Gastrocnemius medialis (tissue), 4 donors: Measurements from ENCODE around the gene SEPTIN2. TPM values are rescaled to one million over a fixed set of nuclear protein-coding genes. Genes with fewer than 3 reads are reported as not detected.

Source experiments
- ATAC-seq, 2 donors: fragments of 150-250 bp; one replicate each; pipeline ENCODE4 v1.9.1; 2016
- DNase-seq, 2 donors: peaks; one replicate each; pipeline ENCODE4 v3.0.0-alpha.2; 2019
- H3K27ac ChIP-seq, 4 donors: fragments of 200-600 bp; sonication (generic); 1 replicate in 1 of 4; 2 replicates in 3 of 4; pipeline ENCODE4 v1.5.1; 2016 to 2018; ENCODE audit warnings: mild to moderate bottlenecking in 2 of 4, moderate library complexity in 1 of 4
- H3K27me3 ChIP-seq, 3 donors: fragments of 200-600 bp; sonication (generic) in 2 of 3; 1 replicate in 1 of 3; 2 replicates in 2 of 3; pipeline versions ENCODE4 v1.5.1 to v1.6.0; 2016 to 2019; ENCODE audit warnings: mild to moderate bottlenecking in 1 of 3, moderate library complexity in 1 of 3
- H3K36me3 ChIP-seq, 2 donors: fragments of 200-600 bp; sonication (generic) in 1 of 2; one replicate each; pipeline ENCODE4 v1.5.1; 2017 to 2018
- H3K4me1 ChIP-seq, 2 donors: fragments of 200-600 bp; sonication (generic) in 1 of 2; one replicate each; pipeline ENCODE4 v1.5.1; 2016 to 2017; ENCODE audit warnings: mild to moderate bottlenecking in 2 of 2
- H3K4me3 ChIP-seq, 4 donors: fragments of 200-600 bp; sonication (generic) in 3 of 4; 1 replicate in 1 of 4; 2 replicates in 3 of 4; pipeline ENCODE4 v1.5.1; 2016 to 2019; ENCODE audit warnings: mild to moderate bottlenecking in 2 of 4
- H3K9me3 ChIP-seq, 3 donors: fragments of 200-600 bp; sonication (generic) in 2 of 3; 1 replicate in 1 of 3; 2 replicates in 2 of 3; pipeline ENCODE4 v1.5.1; 2016 to 2019
- CTCF ChIP-seq, 5 experiments: fragments of 450-650 bp in 3 of 5; fragments of 200-600 bp in 2 of 5; sonication (generic) in 2 of 5; IDR thresholded peaks in 4 of 5; conservative IDR thresholded peaks in 1 of 5; 1 replicate in 4 of 5; 2 replicates in 1 of 5; pipeline ENCODE4 v1.5.1; 2016 to 2019; ENCODE audit warnings: antibody characterized with exemption in 5 of 5, mild to moderate bottlenecking in 3 of 5, moderate library complexity in 3 of 5
- POLR2A ChIP-seq, 2 donors: fragments of 450-650 bp; IDR thresholded peaks; one replicate each; pipeline ENCODE4 v1.6.1; 2017; ENCODE audit warnings: antibody characterized with exemption in 2 of 2, mild to moderate bottlenecking in 2 of 2, moderate library complexity in 2 of 2
- in situ Hi-C, 4 donors: fragments of 200-750 bp; cut with MboI; loops; one replicate each; pipeline versions ENCODE4 v1.15.0 to v1.8.0; 2017; ENCODE audit warnings: low sequenced_read_pairs in 4 of 4
- intact Hi-C: fragments of 100-400 bp; cut with DNase I; formaldehyde crosslinking; loops from one replicate; pipeline ENCODE4 v1.15.1; 2023; ENCODE audit warnings: low total_unique reads
- total RNA-seq, 4 donors: library from RNA; depleted of rRNA; stranded (reverse); fragments of >200 nt; gene quantifications; one replicate each; pipeline versions ENCODE4 v1.1.0 to v1.2.3, GENCODE V29; 2016

Gene SEPTIN2
- total RNA-seq, 4 donors from 2014 or later, result 81.3 to 130 (median 99.3) TPM

- Histone ChIP-seq H3K36me3 (peaks cover 0 to 85% of the 10 kb centered on the region in 2 donors), H3K27me3 (no peaks in the 10 kb centered on the region), H3K9me3 (no peaks in the 10 kb centered on the region), H3K4me1 (peaks cover 0 to 8% of the 10 kb centered on the region in 2 donors), H3K4me3 (no peak overlapping the region), H3K27ac (no peak overlapping the region)
- intact Hi-C loops, result loop anchor here (10.0 kb wide), 1 partner anchor 284 kb away; the partner anchor contains the start of genes ATG4B and THAP4
- DNase-seq (no peak), ATAC-seq (no peak)
- TF ChIP-seq CTCF (IDR thresholded peaks at IDR 0.05 in 4 of 5, conservative IDR thresholded peaks at IDR 0.05 in 1 of 5) (no peak), POLR2A (IDR thresholded peaks at IDR 0.05) (no peak)
- in situ Hi-C loops, result no loop called here
These were observed 34.8 kb downstream of the SEPTIN2 start for GRCh38 chr2:241350530-241350877.

- Histone ChIP-seq H3K9me3 (no peaks in the 10 kb centered on the region), H3K4me3 (no peak overlapping the region), H3K36me3 (peaks cover 0 to 79% of the 10 kb centered on the region in 2 donors), H3K4me1 (peaks cover 0 to 8% of the 10 kb centered on the region in 2 donors), H3K27me3 (no peaks in the 10 kb centered on the region), H3K27ac (no peak overlapping the region)
- no peak for TF ChIP-seq POLR2A (IDR thresholded peaks at IDR 0.05)
- TF ChIP-seq CTCF (IDR thresholded peaks at IDR 0.05 in 4 of 5, conservative IDR thresholded peaks at IDR 0.05 in 1 of 5), result no peak
- in situ Hi-C loops (no loop called here), intact Hi-C loops (loop anchor here (10.0 kb wide), 1 partner anchor 284 kb away; the partner anchor contains the start of genes ATG4B and THAP4)
- ATAC-seq (no peak), DNase-seq (no peak)
These were observed 35.3 kb downstream of the SEPTIN2 start for GRCh38 chr2:241350878-241351639.

- in situ Hi-C loops (no loop called here), intact Hi-C loops (loop anchor here (10.0 kb wide), 1 partner anchor 283 kb away; the partner anchor contains the start of genes ATG4B and THAP4)
- ATAC-seq (no peak), DNase-seq (no peak)
- no peak for TF ChIP-seq POLR2A (IDR thresholded peaks at IDR 0.05)
- TF ChIP-seq CTCF (IDR thresholded peaks at IDR 0.05 in 4 of 5, conservative IDR thresholded peaks at IDR 0.05 in 1 of 5), result no peak
- peaks cover 0 to 74% of the 10 kb centered on the region in 2 donors for H3K36me3 ChIP-seq
- no peak overlapping the region for H3K27ac ChIP-seq
- H3K9me3 ChIP-seq, result no peaks in the 10 kb centered on the region
- H3K27me3 ChIP-seq, result no peaks in the 10 kb centered on the region
- no peak overlapping the region for H3K4me3 ChIP-seq
- peaks cover 1 to 9% of the 10 kb centered on the region in 2 donors for H3K4me1 ChIP-seq
These were observed 35.9 kb downstream of the SEPTIN2 start for GRCh38 chr2:241351640-241352031.

GRCh38 chr2:241352227-241352626 lies 36.5 kb downstream of the SEPTIN2 start:
- in situ Hi-C loops (no loop called here), intact Hi-C loops (loop anchor here (10.0 kb wide), 1 partner anchor 283 kb away; the partner anchor contains the start of genes ATG4B and THAP4)
- H3K36me3 ChIP-seq, result peaks cover 0 to 68% of the 10 kb centered on the region in 2 donors
- H3K4me3 ChIP-seq, result no peak overlapping the region
- ATAC-seq, result no peak
- no peaks in the 10 kb centered on the region for H3K27me3 ChIP-seq
- no peak overlapping the region for H3K27ac ChIP-seq
- TF ChIP-seq POLR2A (IDR thresholded peaks at IDR 0.05), result no peak
- no peak for TF ChIP-seq CTCF (IDR thresholded peaks at IDR 0.05 in 4 of 5, conservative IDR thresholded peaks at IDR 0.05 in 1 of 5)
- no peaks in the 10 kb centered on the region for H3K9me3 ChIP-seq
- no peak for DNase-seq
- peaks cover 7 to 15% of the 10 kb centered on the region in 2 donors for H3K4me1 ChIP-seq
